ENCODE results near the gene SYT1. TPM values are rescaled to one million over a fixed set of nuclear protein-coding genes. Genes with fewer than 3 reads are reported as not detected.

SYT1 gene
- total and polyA plus RNA-seq, 2 donors: 5.1 to 13.8 TPM

DNA sequence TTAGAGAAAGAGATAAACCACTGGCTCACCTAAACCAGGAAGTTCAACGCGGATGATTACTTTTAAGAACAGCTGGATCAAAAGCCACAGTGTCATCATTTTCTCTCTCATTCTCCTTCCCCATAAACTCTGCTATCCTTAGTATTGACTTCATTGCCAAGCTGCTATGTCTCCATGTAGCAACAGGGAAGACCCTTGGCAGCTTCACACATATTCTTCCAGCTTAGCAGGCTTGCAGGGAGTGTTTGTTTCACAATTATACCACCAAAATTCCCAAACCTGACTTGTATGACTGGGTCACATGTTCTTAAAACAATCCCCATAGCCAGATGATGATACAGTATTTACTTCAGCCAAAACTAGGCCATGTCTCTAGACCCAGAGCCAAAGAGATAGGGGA lies 590.7 kb downstream of the SYT1 start:
- WGBS: 32% methylated on average over 2 of the region's 2 CpGs
- Histone ChIP-seq H3K36me3 (ENCODE audit: insufficient read depth) (no peaks in the 10 kb centered on the region), H3K27ac (ENCODE audit: low read depth) (peak overlapping the region; percentile 56), H3K4me3 (ENCODE audit: low read depth, low read length) (no peak overlapping the region), H3K4me1 (ENCODE audit: insufficient read depth) (no peaks in the 10 kb centered on the region)
- no peak for DNase-seq (ENCODE audit: extremely low spot score)

DNA sequence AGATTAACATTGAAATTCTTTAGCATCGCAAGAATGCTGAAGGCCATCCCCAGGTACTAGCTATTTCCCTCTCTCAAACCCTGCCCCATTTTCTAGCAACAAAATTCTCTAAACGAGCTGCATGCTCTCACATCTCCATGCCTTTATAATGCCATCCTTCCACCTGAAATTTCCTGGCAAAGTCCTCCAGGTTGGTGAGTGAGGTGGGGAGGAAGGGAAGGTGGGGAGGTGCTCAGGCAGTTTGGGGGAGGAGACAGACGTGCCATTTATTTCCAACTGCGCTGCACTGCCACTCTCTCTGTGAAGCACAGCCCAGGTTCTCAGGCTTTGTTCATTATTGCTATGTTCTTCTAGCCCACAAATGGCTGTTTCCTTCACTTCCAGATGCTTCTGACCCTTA lies 617.7 kb downstream of the SYT1 start:
- H3K4me3 ChIP-seq (ENCODE audit: low read depth, low read length): no peak overlapping the region
- no peaks in the 10 kb centered on the region for H3K36me3 ChIP-seq (ENCODE audit: insufficient read depth)
- no peak for DNase-seq (ENCODE audit: extremely low spot score)
- 44% methylated on average over 4 of the region's 4 CpGs for WGBS
- no peaks in the 10 kb centered on the region for H3K4me1 ChIP-seq (ENCODE audit: insufficient read depth)
- H3K27ac ChIP-seq (ENCODE audit: low read depth): no peak overlapping the region

DNA sequence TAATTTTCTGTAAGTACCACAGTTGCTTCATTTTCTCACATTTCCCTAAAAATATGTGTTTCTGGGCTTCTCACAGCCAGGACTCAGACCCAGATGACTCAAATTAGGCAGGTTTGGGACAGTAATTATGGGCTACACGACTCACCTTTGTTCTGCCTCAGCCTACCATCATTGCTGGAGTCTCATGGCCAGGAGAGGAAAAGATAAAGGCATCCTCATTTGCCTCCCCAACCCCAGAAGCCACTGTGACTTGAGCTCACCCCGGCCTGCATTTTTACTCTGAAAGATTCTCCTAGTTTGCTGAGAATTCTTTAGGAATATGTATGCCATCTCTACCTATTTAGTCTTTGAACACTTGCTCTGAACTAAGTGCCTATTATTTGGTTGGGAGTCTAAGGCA lies 618.3 kb downstream of the SYT1 start:
- H3K36me3 ChIP-seq (ENCODE audit: insufficient read depth): no peaks in the 10 kb centered on the region
- no peaks in the 10 kb centered on the region for H3K4me1 ChIP-seq (ENCODE audit: insufficient read depth)
- H3K4me3 ChIP-seq (ENCODE audit: low read depth, low read length): no peak overlapping the region
- WGBS: 81% methylated on average over 2 of the region's 2 CpGs
- no peak overlapping the region for H3K27ac ChIP-seq (ENCODE audit: low read depth)
- no peak for DNase-seq (ENCODE audit: extremely low spot score)

DNA sequence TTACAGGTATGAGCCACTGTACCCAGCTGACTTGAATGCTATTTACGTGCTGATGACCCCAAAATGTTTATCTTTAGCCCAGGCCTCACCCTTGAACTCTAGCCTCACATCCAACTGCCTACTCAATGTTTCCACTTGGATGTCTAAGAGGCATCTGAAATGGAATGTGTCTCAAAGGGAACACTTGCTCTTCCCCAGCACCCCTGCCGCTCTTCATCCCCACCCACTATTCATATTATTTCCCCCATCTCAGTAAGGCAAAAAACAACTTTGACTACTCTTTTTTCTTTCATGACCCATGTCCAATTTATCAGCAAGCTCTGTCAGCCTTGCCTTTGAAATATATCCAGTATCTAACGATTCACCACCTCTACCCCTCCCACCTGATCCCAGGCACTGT lies 621.6 kb downstream of the SYT1 start:
- Histone ChIP-seq H3K4me1 (ENCODE audit: insufficient read depth) (no peaks in the 10 kb centered on the region), H3K27ac (ENCODE audit: low read depth) (no peak overlapping the region), H3K4me3 (ENCODE audit: low read depth, low read length) (no peak overlapping the region), H3K36me3 (ENCODE audit: insufficient read depth) (no peaks in the 10 kb centered on the region)
- WGBS: 80% methylated on average over 3 of the region's 3 CpGs
- no peak for DNase-seq (ENCODE audit: extremely low spot score)

DNA sequence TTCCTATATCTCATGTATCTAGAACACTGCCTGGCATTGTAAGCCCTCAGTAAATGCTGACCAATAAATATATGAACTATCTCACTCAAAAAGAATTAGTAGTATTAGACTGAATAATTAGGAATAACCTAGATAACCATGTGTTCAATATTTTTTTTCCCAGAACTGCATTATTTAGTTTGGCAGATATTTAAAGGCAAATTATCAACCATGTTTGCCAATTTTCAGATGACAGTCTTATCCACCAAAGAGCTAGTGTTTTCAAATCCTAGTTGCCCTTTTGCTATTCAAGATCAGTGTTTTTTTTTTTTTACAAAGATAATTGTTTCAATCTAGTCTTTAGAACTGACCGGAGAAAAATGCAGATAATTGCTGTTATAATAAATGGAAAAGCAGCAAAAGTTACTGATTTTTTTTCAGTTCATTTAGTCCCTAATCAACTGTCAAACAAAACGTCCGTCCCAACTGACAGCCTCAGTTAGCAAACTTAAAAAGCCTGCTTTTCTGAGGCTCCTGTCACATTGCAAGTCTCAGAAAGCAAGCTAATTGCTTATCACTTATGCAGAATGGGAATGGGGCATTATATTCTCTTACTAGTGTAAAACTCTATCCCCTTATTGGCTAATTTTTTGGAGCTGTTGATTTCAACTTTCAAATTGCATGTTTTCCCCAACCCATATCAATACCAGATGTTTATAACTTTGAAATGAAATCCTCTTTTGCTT lies 623.0 kb downstream of the SYT1 start:
- H3K27ac ChIP-seq (ENCODE audit: low read depth): no peak overlapping the region
- H3K4me3 ChIP-seq (ENCODE audit: low read depth, low read length): no peak overlapping the region
- WGBS: 83% methylated on average over 3 of the region's 3 CpGs
- no peaks in the 10 kb centered on the region for H3K36me3 ChIP-seq (ENCODE audit: insufficient read depth)
- no peaks in the 10 kb centered on the region for H3K4me1 ChIP-seq (ENCODE audit: insufficient read depth)
- DNase-seq (ENCODE audit: extremely low spot score): no peak

Small RNA genes lying within 50 kb of the gene (small RNA-seq; reads per million reads assigned to genes)
- 0.21 reads per million for gene MIR1252
